ENCODE data around the gene WDR62. TPM values are rescaled to one million over a fixed set of nuclear protein-coding genes. Genes with fewer than 3 reads are reported as not detected.

WDR62 gene
- total RNA-seq, 4 donors from 2014 or later, result 0.78 to 1.8 (median 0.84) TPM

- no peaks in the 10 kb centered on the region for H3K27me3 ChIP-seq
- no peaks in the 10 kb centered on the region for H3K36me3 ChIP-seq
- WGBS, 2 donors, result 84% methylated on average over 3 of the region's 3 CpGs
These were observed 26.7 kb downstream of the WDR62 start for GRCh38 chr19:36081385-36081784.

GRCh38 chr19:36081894-36082293 is 27.2 kb downstream of the WDR62 start:
- H3K9me3 ChIP-seq, result no peaks in the 10 kb centered on the region
- peaks cover 0 to 3% of the 10 kb centered on the region in 2 donors for H3K4me1 ChIP-seq
- H3K36me3 ChIP-seq, result no peaks in the 10 kb centered on the region
- TF ChIP-seq POLR2A (IDR thresholded peaks at IDR 0.05) (no peak), CTCF (IDR thresholded peaks at IDR 0.05) (no peak)
- DNase-seq, result no peak
- H3K27me3 ChIP-seq, result no peaks in the 10 kb centered on the region
- no peak overlapping the region for H3K4me3 ChIP-seq (replicated peaks in 1 of 3)
- WGBS, 2 donors, result 89 to 95% methylated on average over 7 of the region's 7 CpGs
- no peak overlapping the region for H3K27ac ChIP-seq
- intact Hi-C loops (cut with DNase I), result no loop called here

More at GRCh38 chr19:36081385-36081784, 26.7 kb downstream of the WDR62 start:
- Histone ChIP-seq H3K4me1 (peaks cover 0 to 3% of the 10 kb centered on the region in 2 donors), H3K9me3 (no peaks in the 10 kb centered on the region), H3K27ac (no peak overlapping the region), H3K4me3 (replicated peaks in 1 of 3) (no peak overlapping the region)
- TF ChIP-seq CTCF (IDR thresholded peaks at IDR 0.05), result no peak
- TF ChIP-seq POLR2A (IDR thresholded peaks at IDR 0.05), result no peak
- intact Hi-C loops (cut with DNase I), result no loop called here
- no peak for DNase-seq

GRCh38 chr19:36082916-36083315 is 28.2 kb downstream of the WDR62 start:
- H3K9me3 ChIP-seq, result no peaks in the 10 kb centered on the region
- intact Hi-C loops (cut with DNase I), result no loop called here
- H3K27me3 ChIP-seq, result no peaks in the 10 kb centered on the region
- H3K27ac ChIP-seq, result no peak overlapping the region
- no peak for TF ChIP-seq POLR2A (IDR thresholded peaks at IDR 0.05)
- no peak for TF ChIP-seq CTCF (IDR thresholded peaks at IDR 0.05)
- 92 to 93% methylated on average over 12 to 13 of the region's 13 CpGs for WGBS, 2 donors
- no peaks in the 10 kb centered on the region for H3K36me3 ChIP-seq
- DNase-seq, result no peak
- H3K4me1 ChIP-seq, result peaks cover 0 to 3% of the 10 kb centered on the region in 2 donors
- no peak overlapping the region for H3K4me3 ChIP-seq (replicated peaks in 1 of 3)

- H3K27me3 ChIP-seq, result no peaks in the 10 kb centered on the region
- H3K36me3 ChIP-seq, result no peaks in the 10 kb centered on the region
- H3K9me3 ChIP-seq, result no peaks in the 10 kb centered on the region
- intact Hi-C loops (cut with DNase I), result no loop called here
- DNase-seq, result no peak
- WGBS, 2 donors, result 93 to 97% methylated on average over 12 of the region's 12 CpGs
- no peak overlapping the region for H3K4me3 ChIP-seq (replicated peaks in 1 of 3)
- peaks cover 0 to 3% of the 10 kb centered on the region in 2 donors for H3K4me1 ChIP-seq
- TF ChIP-seq POLR2A (IDR thresholded peaks at IDR 0.05), result no peak
- no peak for TF ChIP-seq CTCF (IDR thresholded peaks at IDR 0.05)
- no peak overlapping the region for H3K27ac ChIP-seq
These were observed 29.7 kb downstream of the WDR62 start for GRCh38 chr19:36084231-36085009.

GRCh38 chr19:36086326-36086725 is 31.6 kb downstream of the WDR62 start:
- no peaks in the 10 kb centered on the region for H3K27me3 ChIP-seq
- 94 to 96% methylated on average over 8 to 9 of the region's 9 CpGs for WGBS, 2 donors
- DNase-seq, result no peak
- no peaks in the 10 kb centered on the region for H3K36me3 ChIP-seq
- no peaks in the 10 kb centered on the region for H3K9me3 ChIP-seq
- TF ChIP-seq CTCF (IDR thresholded peaks at IDR 0.05) (no peak), POLR2A (IDR thresholded peaks at IDR 0.05) (no peak)
- intact Hi-C loops (cut with DNase I), result no loop called here
- peaks cover 0 to 3% of the 10 kb centered on the region in 2 donors for H3K4me1 ChIP-seq
- no peak overlapping the region for H3K4me3 ChIP-seq (replicated peaks in 1 of 3)
- H3K27ac ChIP-seq, result no peak overlapping the region
